Measurements from ENCODE around the gene GRB10. TPM values are rescaled to one million over a fixed set of nuclear protein-coding genes. Genes with fewer than 3 reads are reported as not detected.
A peak's percentile ranks its signal among the peaks of the same experiment; 100 is the strongest.
"Not testable (repeated sequence)": the region's sequence is repeated elsewhere in the genome, so short reads cannot be mapped to it uniquely, and the experiment has no call there.

The GRB10 gene
- total RNA-seq, 3 donors from 2014 or later: 56.8 to 71.1 (median 61.2) TPM

GRCh38 chr7:50587737-50588136, 195.0 kb downstream of the GRB10 start:
- intact Hi-C loops (cut with DNase I; ENCODE audit: low total_unique reads): no loop called here

GRCh38 chr7:50584793-50585408, 197.8 kb downstream of the GRB10 start:
- DNase-seq (ENCODE audit: low spot score in 2 of 2): peak in 1 of 2 donors; percentile 49
- H3K36me3 ChIP-seq: no peaks in the 10 kb centered on the region
- TF ChIP-seq POLR2AphosphoS5 (IDR thresholded peaks at IDR 0.05) (peak in 1 of 3 donors; percentile 12), CTCF (IDR thresholded peaks at IDR 0.05) (no peak), POLR2A (IDR thresholded peaks at IDR 0.05) (no peak)

More at GRCh38 chr7:50587737-50588136, 195.0 kb downstream of the GRB10 start:
- Histone ChIP-seq H3K4me3 (no peak overlapping the region), H3K9me3 (peaks cover 0 to 5% of the 10 kb centered on the region in 2 donors), H3K27me3 (no peaks in the 10 kb centered on the region), H3K27ac (no peak overlapping the region), H3K4me1 (no peaks in the 10 kb centered on the region), H3K36me3 (no peaks in the 10 kb centered on the region)
- TF ChIP-seq POLR2A (IDR thresholded peaks at IDR 0.05): no peak
- TF ChIP-seq POLR2AphosphoS5 (IDR thresholded peaks at IDR 0.05): no peak
- no peak for TF ChIP-seq CTCF (IDR thresholded peaks at IDR 0.05)
- DNase-seq (ENCODE audit: low spot score in 2 of 2): no peak

GRCh38 chr7:50584386-50584785, 198.3 kb downstream of the GRB10 start:
- DNase-seq (ENCODE audit: low spot score in 2 of 2): no peak
- no peaks in the 10 kb centered on the region for H3K36me3 ChIP-seq
- intact Hi-C loops (cut with DNase I; ENCODE audit: low total_unique reads): no loop called here
- TF ChIP-seq POLR2AphosphoS5 (IDR thresholded peaks at IDR 0.05): no peak
- no peak for TF ChIP-seq POLR2A (IDR thresholded peaks at IDR 0.05)
- no peak for TF ChIP-seq CTCF (IDR thresholded peaks at IDR 0.05)
- H3K4me1 ChIP-seq: no peaks in the 10 kb centered on the region
- H3K9me3 ChIP-seq: peaks cover 0 to 5% of the 10 kb centered on the region in 2 donors
- no peak overlapping the region for H3K4me3 ChIP-seq
- no peaks in the 10 kb centered on the region for H3K27me3 ChIP-seq
- no peak overlapping the region for H3K27ac ChIP-seq

More at GRCh38 chr7:50584793-50585408, 197.8 kb downstream of the GRB10 start:
- no peaks in the 10 kb centered on the region for H3K4me1 ChIP-seq
- peaks cover 0 to 5% of the 10 kb centered on the region in 2 donors for H3K9me3 ChIP-seq
- H3K4me3 ChIP-seq: no peak overlapping the region
- intact Hi-C loops (cut with DNase I; ENCODE audit: low total_unique reads): no loop called here
- H3K27ac ChIP-seq: no peak overlapping the region
- H3K27me3 ChIP-seq: no peaks in the 10 kb centered on the region

- H3K27ac ChIP-seq; H3K9me3 ChIP-seq; H3K36me3 ChIP-seq; DNase-seq (ENCODE audit: low spot score in 2 of 2); intact Hi-C loops (cut with DNase I; ENCODE audit: low total_unique reads); H3K4me1 ChIP-seq; H3K27me3 ChIP-seq; H3K4me3 ChIP-seq: not testable (repeated sequence)
Measured at GRCh38 chr7:50583295-50583694, 199.4 kb downstream of the GRB10 start.

- intact Hi-C loops (cut with DNase I; ENCODE audit: low total_unique reads); H3K4me3 ChIP-seq; H3K4me1 ChIP-seq; DNase-seq (ENCODE audit: low spot score in 2 of 2); H3K9me3 ChIP-seq; H3K27me3 ChIP-seq; H3K36me3 ChIP-seq; H3K27ac ChIP-seq: not testable (repeated sequence)
Measured at GRCh38 chr7:50582271-50582670, 200.4 kb downstream of the GRB10 start.

GRCh38 chr7:50580666-50581065, 202.0 kb downstream of the GRB10 start:
- H3K4me3 ChIP-seq; intact Hi-C loops (cut with DNase I; ENCODE audit: low total_unique reads); H3K36me3 ChIP-seq; DNase-seq (ENCODE audit: low spot score in 2 of 2); H3K27ac ChIP-seq; H3K9me3 ChIP-seq; H3K4me1 ChIP-seq; H3K27me3 ChIP-seq: not testable (repeated sequence)

GRCh38 chr7:50580057-50580456, 202.6 kb downstream of the GRB10 start:
- Histone ChIP-seq H3K27me3 (no peaks in the 10 kb centered on the region), H3K9me3 (peaks cover 0 to 5% of the 10 kb centered on the region in 2 donors), H3K27ac (no peak overlapping the region), H3K36me3 (no peaks in the 10 kb centered on the region), H3K4me3 (no peak overlapping the region), H3K4me1 (no peaks in the 10 kb centered on the region)
- DNase-seq (ENCODE audit: low spot score in 2 of 2): no peak
- intact Hi-C loops (cut with DNase I; ENCODE audit: low total_unique reads): no loop called here
- TF ChIP-seq CTCF (IDR thresholded peaks at IDR 0.05): no peak
- no peak for TF ChIP-seq POLR2A (IDR thresholded peaks at IDR 0.05)
- TF ChIP-seq POLR2AphosphoS5 (IDR thresholded peaks at IDR 0.05): no peak

- H3K4me1 ChIP-seq; H3K27me3 ChIP-seq; H3K36me3 ChIP-seq; H3K9me3 ChIP-seq; DNase-seq (ENCODE audit: low spot score in 2 of 2); H3K4me3 ChIP-seq; intact Hi-C loops (cut with DNase I; ENCODE audit: low total_unique reads); H3K27ac ChIP-seq: not testable (repeated sequence)
Measured at GRCh38 chr7:50578105-50578504, 204.6 kb downstream of the GRB10 start.

Measured in breast epithelium (tissue), 4 donors.